Glomerular visceral epithelial cell (primary cell): ENCODE measurements around the gene RNF152.
A peak's percentile ranks its signal among the peaks of the same experiment; 100 is the strongest.

Experiments used
- DNase-seq: peaks from one replicate; pipeline ENCODE4 v3.0.0-alpha.2; 2016; ENCODE audit errors: extremely low spot score

RNF152 gene, protein sequence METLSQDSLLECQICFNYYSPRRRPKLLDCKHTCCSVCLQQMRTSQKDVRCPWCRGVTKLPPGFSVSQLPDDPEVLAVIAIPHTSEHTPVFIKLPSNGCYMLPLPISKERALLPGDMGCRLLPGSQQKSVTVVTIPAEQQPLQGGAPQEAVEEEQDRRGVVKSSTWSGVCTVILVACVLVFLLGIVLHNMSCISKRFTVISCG

DNA sequence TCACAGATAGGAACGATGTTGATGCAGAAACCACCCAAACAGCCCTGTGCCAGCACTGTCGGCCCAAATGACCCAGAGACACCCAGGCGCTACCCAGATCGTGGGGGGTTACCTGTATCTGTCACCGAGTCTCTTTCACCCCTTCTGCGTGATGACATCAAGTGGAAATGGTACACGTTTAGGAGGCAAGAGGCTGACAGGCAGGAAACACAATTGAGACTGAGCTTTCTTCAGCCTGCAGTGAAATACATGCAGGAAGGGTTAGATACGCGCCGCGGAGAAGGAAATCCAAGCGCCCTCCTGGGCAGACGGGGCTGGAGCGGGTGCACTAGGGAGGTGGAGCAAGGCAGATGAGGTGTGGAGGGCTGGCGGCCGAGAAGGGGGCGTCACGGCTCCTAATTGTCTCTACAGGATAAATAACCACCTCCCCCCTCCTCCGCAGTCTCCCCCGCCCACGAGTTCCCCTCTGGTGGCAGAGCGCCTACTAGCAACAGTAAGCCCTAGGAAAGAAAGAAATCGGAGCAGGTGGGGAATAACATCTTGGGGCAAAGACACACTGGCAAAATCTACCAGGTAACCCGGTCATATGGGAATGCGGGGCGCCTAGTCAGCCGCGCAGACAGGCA, at the start of gene RNF152:
TSS of gene RNF152 (minus strand) at position 325 of the 626 bp plus-strand sequence. CDS start 76,544 bp downstream, outside the sequence.
- peak; percentile 8 for DNase-seq

DNA sequence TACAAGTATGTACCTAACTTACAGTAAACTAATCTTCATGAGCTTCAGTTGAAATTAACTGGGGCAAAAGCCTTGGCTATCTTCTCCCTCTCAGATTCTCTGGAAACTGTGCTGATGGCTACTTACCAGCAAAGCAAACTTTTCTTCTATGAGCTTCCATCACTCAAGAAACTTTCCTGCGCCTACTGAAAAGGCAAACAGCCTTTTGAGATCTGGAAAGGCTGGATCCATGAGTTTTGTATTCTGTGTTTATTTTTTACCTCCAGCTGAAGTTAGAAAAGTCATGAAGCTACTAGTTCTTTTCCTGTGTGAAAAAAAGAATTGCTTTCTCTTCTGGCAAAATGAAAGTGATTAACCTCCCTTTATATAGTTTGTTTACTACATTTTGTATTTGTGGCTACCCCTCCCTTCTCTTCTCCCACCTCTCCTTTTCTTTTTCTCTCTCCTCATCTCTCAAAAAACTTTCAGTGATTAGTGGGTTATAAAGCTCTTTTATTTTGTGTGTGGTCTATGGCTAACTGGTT, 49.2 kb upstream of the RNF152 start:
- no peak for DNase-seq

DNA sequence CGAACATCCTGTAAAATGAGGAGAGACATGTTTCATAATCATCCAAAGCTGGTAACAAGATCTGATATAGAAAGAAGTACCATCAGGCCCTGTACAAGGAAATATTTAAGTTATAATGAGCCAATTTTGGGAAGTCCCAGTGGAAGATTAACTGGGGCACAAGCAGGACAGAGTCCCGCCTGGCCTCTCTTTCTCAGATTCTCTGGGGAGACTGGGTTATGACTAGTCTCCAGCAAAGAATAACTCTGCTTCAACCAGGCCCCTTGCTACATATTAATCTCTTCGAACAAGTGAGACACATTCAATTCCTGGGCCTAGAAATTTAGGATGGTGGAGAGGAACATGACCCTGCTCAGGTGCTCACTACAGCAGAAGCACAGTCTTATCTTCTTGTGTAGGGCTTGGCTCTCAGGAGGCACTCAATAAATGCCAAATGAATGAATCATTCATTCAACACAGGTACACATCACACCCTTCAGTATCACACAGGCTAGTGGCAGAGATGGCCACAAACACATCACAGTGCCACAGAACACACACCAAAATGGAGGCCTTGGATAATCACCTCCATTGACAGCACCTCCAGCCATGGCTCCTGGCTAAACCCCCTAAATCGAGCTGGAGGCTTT, 46.4 kb upstream of the RNF152 start:
- DNase-seq: no peak

DNA sequence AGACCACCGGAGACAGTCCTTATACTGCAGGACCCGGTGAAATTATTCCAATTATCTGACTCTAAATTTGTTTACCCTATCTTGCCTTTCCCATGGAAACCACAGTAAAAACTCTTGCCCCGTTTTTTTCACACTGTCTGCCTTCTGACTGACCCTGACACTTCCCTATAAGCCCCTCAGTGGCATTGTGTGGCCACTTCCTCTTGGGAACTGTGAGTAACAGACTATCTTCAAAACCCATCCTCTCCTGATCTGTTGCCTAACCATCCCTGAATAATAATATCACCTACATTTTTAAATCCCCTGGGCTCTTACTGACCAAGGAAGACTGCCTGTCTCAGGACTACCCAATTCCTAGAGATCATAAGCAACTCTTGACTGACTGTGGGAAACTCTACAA, 42.6 kb upstream of the RNF152 start:
- no peak for DNase-seq

DNA sequence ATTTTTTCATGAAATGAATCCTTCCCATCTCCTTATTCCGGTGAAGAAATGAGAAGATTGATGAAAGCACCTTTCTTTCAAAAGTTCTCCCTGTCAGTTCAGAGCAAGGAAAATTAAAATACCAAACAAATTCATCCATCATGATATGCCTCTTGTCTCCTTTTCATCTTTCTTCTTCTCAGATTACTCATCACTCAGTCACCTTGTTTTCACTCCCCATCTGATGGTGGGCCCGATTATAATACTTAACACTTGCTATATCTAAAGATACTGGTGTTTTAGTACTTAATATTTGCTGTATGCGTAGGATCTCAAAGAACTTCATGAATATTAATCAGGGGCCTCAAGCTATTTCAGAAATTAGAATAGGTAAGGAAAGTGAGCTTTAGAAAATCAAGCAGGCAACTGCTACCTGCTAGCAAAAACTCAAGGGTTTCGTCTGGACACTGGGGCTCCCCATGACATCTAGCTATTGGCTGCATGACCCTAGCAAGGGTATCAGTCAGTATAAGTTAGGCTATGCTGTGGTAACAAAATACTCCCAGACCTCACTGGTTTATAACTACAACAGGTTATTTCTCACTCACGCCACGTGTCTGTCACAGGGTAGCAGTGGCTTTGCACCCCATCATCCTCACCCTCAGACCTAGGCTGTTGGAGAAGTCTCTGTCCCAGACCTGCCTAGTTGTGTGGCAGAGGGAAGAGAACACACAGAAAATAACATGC, 39.0 kb upstream of the RNF152 start:
- DNase-seq: no peak

DNA sequence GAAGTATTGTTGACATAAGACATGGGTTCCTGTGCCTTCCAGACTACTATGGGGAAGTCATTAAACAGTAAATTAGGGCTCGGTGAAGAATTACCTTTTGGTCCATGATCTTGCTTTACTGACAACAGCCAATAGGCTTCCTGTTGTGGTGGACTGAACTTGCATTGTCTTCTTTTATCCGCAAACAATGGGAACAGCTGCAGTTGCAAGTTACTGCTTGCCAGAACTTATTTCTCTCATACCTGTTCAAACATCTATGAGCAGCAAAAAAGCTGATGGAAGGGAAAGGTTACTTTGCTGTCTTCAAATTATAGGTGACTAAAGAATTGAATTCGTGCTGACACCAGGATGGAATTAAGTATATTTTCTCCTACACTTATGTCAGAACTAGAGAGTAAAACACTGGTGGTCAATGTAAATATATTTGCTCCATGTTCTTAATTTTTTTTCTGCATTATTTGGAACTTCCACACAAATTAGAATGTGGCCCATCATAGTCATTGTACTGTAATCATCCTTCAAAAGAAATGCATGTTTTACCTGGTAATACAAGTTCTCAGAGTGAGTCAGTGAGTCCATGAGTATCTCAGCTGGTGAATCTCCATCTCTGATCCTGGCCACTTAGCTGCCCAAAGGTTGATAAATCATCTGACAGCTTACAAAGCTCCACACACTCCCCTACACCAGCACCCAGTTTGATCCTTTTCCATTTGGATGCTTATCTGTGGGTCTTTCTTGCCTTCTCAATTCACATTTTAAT, 37.3 kb upstream of the RNF152 start:
- DNase-seq: no peak

DNA sequence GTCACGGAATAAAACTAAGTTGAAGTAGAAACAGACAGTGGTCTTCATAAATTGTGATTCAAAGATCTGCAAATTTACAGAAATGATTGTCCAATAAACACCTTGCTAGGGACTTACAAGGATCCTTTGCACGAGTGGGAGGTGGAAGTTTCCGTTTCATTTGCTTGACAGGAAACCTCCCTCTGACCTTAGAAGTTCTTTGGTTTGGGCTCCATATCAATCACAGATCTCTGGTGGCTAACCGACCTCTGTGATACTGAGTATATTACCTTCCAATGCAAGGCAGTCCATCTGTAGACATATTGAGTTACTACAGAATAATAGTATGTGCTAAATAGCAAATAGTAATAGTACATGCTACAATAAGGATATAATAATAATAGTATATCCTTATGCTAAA, 33.7 kb upstream of the RNF152 start:
- no peak for DNase-seq

DNA sequence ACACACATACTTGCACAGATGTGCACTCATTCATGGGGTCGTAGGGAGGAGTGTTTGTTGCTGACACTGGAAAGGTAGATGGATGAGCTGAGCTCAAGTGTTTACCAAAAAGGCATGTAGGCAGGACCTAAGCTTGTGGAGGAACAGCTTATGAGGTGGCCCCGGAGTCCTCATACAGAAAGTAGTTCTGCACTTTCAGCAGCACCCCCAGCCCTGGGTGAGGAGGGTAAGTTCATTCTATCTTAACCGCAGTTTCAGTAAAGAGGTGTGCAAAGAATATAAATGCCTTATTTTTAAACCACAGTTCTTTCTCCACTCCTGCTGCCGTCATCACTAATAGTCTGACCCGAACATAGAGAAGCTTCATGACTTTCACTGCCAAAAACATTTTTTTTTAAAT, 31.7 kb upstream of the RNF152 start:
- no peak for DNase-seq

DNA sequence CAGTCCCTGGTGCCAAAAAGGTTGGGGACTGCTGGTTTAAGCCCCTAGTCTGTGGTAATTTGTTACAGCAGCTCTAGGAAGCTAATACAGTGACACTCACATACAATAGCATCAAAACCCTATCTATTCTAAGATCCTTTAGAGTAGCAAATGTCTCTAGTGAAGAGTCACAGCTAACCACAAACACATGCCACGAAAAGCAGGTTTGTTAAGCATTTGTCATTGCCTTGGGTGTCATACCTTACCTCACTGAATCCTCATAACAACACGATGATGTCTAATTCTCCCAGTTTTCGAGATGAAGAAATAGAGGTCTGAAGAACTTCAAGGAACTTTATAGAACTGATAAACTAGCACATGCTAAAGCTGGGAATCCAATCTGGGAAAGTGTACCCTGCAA, 29.6 kb upstream of the RNF152 start:
- DNase-seq: no peak

DNA sequence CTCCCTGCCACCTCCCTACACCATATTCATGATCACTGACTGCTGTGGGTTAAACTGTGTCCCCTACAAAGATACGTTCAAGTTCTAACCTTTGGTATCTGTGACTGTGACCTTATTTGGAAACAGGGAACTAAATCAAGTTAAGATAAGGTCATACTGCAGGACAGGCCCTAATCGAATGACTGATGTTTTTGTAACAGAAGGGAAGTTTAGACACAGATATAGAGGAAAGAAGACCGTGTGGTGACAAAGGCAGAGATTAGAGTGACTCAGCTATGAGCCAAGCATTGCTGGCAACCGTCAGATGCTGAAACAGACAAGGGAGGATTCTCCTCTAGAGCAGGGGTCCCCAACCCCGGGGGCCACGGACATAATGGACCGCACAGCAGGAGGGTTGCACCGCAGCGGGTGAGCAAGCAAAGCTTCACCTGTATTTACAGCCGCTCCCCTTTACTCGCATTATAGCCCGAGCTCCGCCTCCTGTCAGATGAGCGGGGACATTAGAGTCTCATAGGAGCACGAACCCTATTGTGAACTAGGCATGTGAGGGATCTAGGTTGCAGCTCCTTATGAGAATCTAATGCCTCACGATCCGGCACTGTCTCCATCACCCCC, 28.9 kb upstream of the RNF152 start:
- no peak for DNase-seq

DNA sequence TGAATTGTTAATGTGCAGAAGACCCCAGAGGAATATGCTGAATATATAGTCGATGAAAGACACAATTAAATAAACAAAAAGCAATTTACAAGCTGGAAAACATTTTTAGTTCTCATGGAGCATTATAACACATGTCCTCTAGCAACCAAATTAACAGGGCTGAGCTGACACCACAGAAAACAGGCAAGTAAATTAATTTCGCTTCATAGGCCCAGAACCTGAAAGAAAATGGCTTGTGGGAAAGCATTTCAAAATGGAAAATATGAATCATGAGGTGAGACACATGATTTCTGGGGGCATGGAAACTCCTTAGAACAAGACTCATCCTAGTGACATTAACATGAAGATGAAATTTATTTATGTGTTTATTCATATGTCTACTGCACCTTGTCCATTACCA, 25.0 kb upstream of the RNF152 start:
- no peak for DNase-seq

DNA sequence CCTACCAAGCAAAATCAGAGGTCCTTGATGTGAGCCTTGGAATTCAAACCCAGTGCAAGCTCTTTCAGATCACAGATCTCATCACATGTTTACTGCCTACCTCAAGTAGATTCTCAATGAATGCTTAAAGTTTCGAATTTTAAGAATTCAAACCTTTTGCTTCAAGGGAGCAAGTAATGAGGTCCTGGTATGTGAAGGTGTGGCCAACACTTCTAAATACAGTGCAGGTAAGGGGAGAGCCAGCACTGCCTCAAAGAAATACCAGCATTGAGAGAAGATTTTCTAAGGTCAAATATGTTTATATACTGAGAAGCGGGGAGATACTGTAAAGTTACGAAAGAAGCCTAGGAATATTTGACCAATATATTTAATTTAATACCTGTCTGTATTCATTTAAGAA, 19.7 kb upstream of the RNF152 start:
- DNase-seq: no peak

DNA sequence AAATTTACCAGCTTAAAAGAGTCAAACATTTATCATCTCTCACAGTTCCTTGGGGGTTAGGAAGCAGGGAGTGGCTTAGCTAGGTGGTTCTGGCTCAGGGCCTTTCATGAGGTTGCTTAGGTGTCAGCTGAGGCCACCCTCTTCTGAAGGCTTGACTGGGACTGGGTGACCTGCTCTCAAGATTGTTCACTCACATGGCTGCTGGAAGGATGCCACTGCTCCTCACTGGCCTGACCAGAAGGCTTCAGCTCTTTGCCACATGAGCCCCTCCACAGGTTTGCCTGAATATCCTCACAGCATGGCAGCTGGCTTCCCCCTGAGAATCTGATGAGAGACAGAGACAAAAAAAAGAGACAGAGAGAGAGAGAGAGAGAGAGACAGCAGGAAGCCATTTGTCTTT, 17.3 kb upstream of the RNF152 start:
- no peak for DNase-seq

DNA sequence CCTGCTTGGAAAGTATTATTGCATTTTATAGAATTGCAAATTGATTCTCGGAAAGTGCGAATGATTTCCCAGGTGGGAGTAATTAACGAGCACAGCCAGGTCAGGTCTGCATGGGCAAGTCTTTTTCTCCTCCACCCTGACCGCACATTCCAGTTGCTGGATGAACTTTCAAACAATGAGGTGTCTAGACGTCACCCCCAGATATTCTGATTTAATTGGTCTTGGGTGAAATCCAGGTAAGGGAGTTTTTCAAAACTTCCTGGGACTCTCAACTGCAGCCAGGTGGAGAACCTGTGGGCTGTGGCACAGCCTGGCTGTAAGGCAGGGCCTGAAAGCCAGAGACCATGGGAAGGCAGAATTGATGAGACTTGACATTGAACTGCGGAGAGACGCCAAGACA, 15.9 kb upstream of the RNF152 start:
- no peak for DNase-seq

DNA sequence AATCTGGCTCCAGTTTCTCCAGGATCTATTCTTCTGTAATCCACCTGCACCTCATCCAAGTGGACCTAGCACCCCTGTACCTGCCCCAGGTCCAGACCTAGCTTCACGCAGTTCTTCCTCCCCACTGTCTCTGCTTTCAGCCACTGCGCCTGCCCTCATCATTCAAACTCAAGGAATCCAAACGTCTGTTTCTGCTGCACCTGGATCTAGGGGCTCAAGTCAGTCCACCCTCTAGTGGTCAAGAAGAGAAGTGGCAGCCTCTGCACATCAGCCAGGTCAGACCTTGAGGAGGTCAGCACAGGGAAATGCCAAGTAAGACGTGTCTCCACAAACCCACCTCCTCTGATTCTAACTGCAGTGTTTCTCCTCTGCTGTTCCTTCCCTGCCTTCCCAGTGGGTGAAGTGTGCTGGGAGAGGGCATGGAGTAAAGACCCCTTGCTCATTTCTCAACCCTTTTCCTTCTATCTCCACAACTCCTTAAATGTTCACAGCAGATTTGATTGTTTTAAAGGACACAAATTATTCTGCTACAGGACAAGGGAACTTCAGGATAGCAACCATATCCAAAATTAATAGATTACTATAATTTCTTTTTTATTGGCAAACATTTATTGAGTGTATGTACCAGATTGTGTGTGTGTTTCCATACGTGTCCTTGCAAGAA, 8.6 kb upstream of the RNF152 start:
- peak; percentile 55 for DNase-seq

DNA sequence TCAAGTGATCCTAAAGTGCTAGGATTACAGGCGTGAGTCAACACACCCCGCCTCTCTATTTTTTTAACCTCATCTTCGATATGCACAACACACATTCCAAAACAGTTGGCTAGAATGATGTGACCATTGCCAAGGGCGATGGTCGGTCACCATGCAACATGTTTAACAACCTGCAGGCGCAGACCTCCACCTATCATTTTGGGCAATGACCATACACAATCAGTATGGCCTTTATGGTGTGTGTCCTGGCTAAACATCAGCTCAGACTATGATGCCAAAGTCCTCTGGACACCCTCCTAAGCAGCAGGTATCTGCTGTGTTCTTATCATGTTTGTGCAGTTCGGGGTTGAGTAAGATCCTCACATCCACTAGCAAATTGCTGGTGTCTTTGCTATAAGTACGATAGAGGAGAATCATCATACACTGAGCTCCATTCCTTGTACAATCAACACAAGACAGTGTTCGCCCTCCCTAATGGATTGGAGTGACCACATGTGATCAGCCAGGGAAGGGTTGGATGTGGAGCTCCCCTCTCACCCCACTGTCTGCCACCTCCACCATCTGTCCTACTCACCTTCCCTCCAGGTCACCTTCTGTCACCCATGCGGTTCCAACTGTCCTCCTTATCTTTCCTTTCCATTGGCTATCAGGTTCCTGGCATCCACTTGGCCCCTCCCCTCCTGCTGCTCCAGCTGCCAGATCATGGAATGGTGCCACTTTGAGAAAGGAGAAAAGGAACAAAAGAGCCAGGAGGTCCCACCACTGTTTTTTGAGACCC, 7.9 kb upstream of the RNF152 start:
- no peak for DNase-seq

DNA sequence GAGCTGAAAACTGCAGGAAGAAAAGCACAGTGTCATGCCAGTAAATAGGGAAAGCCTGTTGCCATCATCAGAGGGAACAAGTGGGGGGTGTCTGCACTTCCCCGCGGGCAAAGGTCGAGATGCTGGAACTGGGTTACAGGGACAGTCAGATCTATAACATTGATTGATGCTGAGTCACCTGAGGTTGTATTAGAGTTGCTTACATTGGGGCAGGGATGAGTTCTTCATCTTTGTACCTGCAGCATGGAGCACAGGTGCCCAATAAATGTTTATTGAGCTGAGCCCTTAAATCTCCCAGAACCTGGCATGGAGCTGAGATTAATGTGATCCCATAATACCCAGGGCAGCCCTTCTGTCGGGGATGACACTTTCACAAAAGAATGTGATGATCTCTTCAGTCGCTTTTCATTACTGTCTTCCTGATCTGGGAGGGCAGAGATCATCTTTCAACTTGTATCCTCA, 5.9 kb upstream of the RNF152 start:
- DNase-seq: peak; percentile 30

DNA sequence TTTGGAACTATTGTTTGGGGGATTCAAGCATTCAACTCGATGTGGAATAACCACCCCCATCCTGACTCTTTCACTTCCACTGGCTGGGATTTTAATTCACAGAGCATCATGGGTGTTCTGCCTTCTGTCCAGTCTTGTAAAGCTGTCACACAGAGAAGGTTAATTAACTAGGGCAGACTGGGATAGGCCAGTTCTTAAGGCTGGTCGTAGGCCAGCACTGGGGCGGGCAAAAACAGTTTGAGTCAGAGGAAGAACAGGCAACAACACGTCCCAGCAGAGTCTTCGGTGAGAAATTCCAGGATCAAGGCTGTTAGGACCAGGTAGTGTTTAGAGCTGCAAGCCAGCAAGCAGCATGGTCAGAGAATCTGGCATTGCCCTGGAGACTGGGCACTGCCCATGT, 4.0 kb upstream of the RNF152 start:
- peak; percentile 33 for DNase-seq

DNA sequence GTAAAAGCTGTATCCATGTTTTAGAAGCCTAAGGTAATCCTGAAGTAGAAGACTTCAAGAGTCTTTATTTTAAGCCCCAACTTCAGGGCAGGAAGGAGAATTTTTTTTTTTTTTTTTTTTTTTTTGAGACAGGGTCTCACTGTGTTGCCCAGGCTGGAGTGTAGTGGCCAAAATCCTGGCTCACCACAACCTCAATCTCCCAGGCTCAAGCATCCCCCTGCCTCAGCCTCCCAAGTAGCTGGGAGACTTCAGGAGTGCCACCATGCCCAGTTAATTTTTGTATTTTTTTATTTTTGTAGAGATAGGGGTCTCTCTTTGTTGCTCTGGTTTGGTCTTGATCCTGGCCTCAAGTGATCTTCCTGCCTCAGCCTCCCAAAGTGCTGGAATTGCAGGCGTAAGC, 3.3 kb upstream of the RNF152 start:
- DNase-seq: no peak
